K562 (cell line): ENCODE data around the gene BHLHE40. TPM values are rescaled to one million over a fixed set of nuclear protein-coding genes. Genes with fewer than 3 reads are reported as not detected.
A peak's percentile ranks its signal among the peaks of the same experiment; 100 is the strongest.

Experiments
- MYBL2 ChIP-seq, 2 experiments: fragments of 450-650 bp in 1 of 2; sonication (generic) in 1 of 2; formaldehyde crosslinking in 1 of 2; IDR thresholded peaks; 2 replicates each; pipeline versions ENCODE4 v1.6.1 to v1.8.1; 2017 to 2022; ENCODE audit warnings: borderline replicate concordance in 1 of 2, inconsistent platforms in 1 of 2, low read depth in 1 of 2, mild to moderate bottlenecking in 1 of 2, missing genetic modification reagents in 1 of 2, moderate library complexity in 1 of 2
- NBN ChIP-seq: fragments of 450-650 bp; IDR thresholded peaks from 2 replicates; pipeline ENCODE4 v1.6.1; 2016; ENCODE audit warnings: low read depth, mild to moderate bottlenecking
- SMAD2 ChIP-seq: fragments of 150-350 bp; IDR thresholded peaks from 2 replicates; pipeline ENCODE4 v1.6.1; 2014; ENCODE audit warnings: low read depth, mild to moderate bottlenecking, low read length
- TAF9B ChIP-seq: fragments of 450-650 bp; IDR thresholded peaks from 2 replicates; pipeline ENCODE4 v1.6.1; 2018; ENCODE audit warnings: mild to moderate bottlenecking; ENCODE audit not compliant: partially characterized antibody
- ZFP1 ChIP-seq: fragments of 450-650 bp; formaldehyde crosslinking; IDR thresholded peaks from 2 replicates; pipeline ENCODE4 v1.4.0; 2020; ENCODE audit warnings: mild to moderate bottlenecking, mixed read lengths
- ZNF3 ChIP-seq: fragments of 250-450 bp; sonication (Bioruptor Pico); IDR thresholded peaks from 2 replicates; pipeline ENCODE4 v1.5.0; 2021; ENCODE audit warnings: mild to moderate bottlenecking, moderate library complexity
- ZNF384 ChIP-seq: IDR thresholded peaks from 2 replicates; pipeline ENCODE4 v1.6.1; 2012; ENCODE audit warnings: low read depth, low read length, improper control_type of control experiment
- polyA plus RNA-seq, 8 experiments: library from polyadenylated mRNA; depleted of rRNA in 4 of 8; stranded (reverse) in 5 of 8; unstranded in 3 of 8; fragments of >200 nt; fragmentation: Nextera tagmentation in 2 of 8; fragmentation: Illumina TruSeq in 1 of 8; extraction: Ambion mirVana in 2 of 8; extraction: Trizol in 1 of 8; gene quantifications; 2 replicates each; pipeline versions ENCODE4 v1.2.1 to v1.2.3, GENCODE V29; 2011 to 2014; ENCODE audit warnings: inconsistent platforms in 1 of 8, missing spikeins in 1 of 8
- total RNA-seq, 7 experiments: library from RNA; depleted of rRNA in 6 of 7; stranded (reverse); fragments of >200 nt in 6 of 7; fragmentation: Illumina TruSeq in 2 of 7; extraction: Trizol in 2 of 7; gene quantifications; 2 replicates each; pipeline versions ENCODE4 v1.2.1 to v1.2.3, GENCODE V29; 2011 to 2021; ENCODE audit warnings: low replicate concordance in 1 of 7
- TF ChIP-seq, protein P1 (sequence below), 2 experiments: fragments of 450-650 bp; IDR thresholded peaks; 2 replicates each; pipeline ENCODE4 v1.6.1; 2016; ENCODE audit warnings: mild to moderate bottlenecking in 2 of 2, borderline replicate concordance in 1 of 2, low read depth in 1 of 2, moderate library complexity in 1 of 2
- TF ChIP-seq, protein P2 (sequence below): fragments of 450-650 bp; IDR thresholded peaks from 2 replicates; pipeline ENCODE4 v1.6.1; 2016; ENCODE audit warnings: low read depth
- TF ChIP-seq, protein P3 (sequence below): sonication (generic); formaldehyde crosslinking; IDR thresholded peaks from 2 replicates; pipeline ENCODE4 v1.8.0; 2022; ENCODE audit warnings: mild to moderate bottlenecking, missing genetic modification reagents

BHLHE40 gene
- total and polyA plus RNA-seq, 9 of the 15 experiments (the other 6 are each of a cell fraction or from before 2014, with no cell fraction given): 12.0 to 83.9 (median 31.4) TPM

DNA sequence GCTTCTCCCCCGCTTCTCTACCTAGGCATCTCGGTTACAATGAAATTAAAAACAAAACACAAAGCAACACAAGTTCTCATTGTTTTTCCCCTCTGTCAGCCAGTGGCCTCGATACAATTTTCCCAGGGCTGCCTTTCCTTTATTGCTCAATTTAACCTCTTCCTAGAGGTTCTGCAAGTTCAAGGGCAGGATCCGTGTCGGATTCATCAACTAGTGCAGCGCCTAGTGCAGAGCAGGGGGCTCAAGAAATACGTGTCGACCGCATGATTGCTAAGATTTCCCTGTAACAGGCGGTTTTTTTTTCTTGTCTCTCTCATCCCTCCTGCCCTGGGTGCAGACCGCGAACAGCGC is 1.4 kb upstream of the BHLHE40 start (continued):
- TF ChIP-seq NBN (0 out of 2 replicates have a peak, but pooled peaks have one; percentile 87), TAF9B (no peak), ZFP1 (CRISPR knock-in tag) (no peak), ZNF3 (peak; percentile 66), ZNF384 (peak; percentile 75), MYBL2 (IDR thresholded peaks at IDR 0.05; ENCODE audit: low read depth) (no peak), MYBL2 (CRISPR knock-in tag; IDR thresholded peaks at IDR 0.05; ENCODE audit: borderline replicate concordance) (no peak), SMAD2 (no peak)
- TF ChIP-seq, protein P1, sequence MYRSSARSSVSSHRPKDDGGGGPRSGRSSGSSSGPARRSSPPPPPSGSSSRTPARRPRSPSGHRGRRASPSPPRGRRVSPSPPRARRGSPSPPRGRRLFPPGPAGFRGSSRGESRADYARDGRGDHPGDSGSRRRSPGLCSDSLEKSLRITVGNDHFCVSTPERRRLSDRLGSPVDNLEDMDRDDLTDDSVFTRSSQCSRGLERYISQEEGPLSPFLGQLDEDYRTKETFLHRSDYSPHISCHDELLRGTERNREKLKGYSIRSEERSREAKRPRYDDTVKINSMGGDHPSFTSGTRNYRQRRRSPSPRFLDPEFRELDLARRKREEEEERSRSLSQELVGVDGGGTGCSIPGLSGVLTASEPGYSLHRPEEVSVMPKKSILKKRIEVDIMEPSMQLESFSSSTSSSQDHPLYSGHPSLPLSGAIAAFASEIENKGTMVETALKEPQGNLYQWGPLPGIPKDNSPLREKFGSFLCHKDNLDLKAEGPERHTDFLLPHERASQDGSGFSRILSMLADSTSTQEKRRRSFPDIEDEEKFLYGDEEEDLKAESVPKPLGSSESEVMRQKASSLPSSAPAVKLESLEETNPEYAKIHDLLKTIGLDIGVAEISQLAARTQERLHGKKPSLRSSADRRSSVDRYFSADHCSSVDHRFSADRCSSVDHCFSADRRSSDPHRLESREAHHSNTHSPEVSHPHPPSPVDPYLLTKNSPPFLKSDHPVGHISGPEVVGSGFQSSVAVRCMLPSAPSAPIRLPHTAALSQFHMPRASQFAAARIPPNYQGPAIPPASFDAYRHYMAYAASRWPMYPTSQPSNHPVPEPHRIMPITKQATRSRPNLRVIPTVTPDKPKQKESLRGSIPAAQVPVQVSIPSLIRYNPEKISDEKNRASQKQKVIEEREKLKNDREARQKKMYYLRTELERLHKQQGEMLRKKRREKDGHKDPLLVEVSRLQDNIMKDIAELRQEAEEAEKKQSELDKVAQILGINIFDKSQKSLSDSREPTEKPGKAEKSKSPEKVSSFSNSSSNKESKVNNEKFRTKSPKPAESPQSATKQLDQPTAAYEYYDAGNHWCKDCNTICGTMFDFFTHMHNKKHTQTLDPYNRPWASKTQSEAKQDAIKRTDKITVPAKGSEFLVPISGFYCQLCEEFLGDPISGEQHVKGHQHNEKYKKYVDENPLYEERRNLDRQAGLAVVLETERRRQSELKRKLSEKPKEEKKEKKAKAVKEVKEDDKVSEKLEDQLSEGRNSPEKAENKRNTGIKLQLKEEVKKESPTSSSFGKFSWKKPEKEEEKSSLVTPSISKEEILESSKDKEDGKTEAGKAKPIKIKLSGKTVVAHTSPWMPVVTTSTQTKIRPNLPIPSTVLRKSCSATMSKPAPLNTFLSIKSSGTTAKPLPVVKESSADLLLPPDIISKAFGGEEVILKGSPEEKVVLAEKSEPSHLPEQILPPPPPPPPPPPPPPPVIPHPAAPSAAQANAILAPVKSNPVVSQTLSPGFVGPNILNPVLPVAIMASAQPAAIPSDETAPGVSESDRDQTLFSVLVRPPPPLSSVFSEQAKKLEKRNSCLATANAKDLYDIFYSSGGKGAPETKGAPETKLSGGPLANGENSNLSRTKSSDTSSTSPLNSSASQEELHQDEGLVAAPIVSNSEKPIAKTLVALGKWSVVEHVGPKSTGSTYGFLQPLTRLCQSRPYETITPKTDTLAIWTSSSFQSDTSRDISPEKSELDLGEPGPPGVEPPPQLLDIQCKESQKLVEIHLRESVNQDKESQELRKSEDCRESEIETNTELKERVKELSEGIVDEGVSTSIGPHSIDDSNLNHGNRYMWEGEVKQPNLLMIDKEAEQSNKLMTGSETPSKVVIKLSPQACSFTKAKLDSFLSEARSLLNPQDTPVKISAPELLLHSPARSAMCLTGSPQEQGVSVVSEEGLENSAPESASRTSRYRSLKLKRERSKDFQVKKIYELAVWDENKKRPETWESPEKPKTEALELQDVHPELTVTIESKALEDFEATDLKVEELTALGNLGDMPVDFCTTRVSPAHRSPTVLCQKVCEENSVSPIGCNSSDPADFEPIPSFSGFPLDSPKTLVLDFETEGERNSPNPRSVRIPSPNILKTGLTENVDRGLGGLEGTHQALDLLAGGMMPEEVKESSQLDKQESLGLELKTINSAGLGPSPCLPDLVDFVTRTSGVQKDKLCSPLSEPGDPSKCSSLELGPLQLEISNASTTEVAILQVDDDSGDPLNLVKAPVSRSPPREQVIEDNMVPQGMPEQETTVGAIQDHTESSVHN (IDR thresholded peaks at IDR 0.05; ENCODE audit: borderline replicate concordance in 1 of 2, low read depth in 1 of 2): no peak
- TF ChIP-seq, protein P2, sequence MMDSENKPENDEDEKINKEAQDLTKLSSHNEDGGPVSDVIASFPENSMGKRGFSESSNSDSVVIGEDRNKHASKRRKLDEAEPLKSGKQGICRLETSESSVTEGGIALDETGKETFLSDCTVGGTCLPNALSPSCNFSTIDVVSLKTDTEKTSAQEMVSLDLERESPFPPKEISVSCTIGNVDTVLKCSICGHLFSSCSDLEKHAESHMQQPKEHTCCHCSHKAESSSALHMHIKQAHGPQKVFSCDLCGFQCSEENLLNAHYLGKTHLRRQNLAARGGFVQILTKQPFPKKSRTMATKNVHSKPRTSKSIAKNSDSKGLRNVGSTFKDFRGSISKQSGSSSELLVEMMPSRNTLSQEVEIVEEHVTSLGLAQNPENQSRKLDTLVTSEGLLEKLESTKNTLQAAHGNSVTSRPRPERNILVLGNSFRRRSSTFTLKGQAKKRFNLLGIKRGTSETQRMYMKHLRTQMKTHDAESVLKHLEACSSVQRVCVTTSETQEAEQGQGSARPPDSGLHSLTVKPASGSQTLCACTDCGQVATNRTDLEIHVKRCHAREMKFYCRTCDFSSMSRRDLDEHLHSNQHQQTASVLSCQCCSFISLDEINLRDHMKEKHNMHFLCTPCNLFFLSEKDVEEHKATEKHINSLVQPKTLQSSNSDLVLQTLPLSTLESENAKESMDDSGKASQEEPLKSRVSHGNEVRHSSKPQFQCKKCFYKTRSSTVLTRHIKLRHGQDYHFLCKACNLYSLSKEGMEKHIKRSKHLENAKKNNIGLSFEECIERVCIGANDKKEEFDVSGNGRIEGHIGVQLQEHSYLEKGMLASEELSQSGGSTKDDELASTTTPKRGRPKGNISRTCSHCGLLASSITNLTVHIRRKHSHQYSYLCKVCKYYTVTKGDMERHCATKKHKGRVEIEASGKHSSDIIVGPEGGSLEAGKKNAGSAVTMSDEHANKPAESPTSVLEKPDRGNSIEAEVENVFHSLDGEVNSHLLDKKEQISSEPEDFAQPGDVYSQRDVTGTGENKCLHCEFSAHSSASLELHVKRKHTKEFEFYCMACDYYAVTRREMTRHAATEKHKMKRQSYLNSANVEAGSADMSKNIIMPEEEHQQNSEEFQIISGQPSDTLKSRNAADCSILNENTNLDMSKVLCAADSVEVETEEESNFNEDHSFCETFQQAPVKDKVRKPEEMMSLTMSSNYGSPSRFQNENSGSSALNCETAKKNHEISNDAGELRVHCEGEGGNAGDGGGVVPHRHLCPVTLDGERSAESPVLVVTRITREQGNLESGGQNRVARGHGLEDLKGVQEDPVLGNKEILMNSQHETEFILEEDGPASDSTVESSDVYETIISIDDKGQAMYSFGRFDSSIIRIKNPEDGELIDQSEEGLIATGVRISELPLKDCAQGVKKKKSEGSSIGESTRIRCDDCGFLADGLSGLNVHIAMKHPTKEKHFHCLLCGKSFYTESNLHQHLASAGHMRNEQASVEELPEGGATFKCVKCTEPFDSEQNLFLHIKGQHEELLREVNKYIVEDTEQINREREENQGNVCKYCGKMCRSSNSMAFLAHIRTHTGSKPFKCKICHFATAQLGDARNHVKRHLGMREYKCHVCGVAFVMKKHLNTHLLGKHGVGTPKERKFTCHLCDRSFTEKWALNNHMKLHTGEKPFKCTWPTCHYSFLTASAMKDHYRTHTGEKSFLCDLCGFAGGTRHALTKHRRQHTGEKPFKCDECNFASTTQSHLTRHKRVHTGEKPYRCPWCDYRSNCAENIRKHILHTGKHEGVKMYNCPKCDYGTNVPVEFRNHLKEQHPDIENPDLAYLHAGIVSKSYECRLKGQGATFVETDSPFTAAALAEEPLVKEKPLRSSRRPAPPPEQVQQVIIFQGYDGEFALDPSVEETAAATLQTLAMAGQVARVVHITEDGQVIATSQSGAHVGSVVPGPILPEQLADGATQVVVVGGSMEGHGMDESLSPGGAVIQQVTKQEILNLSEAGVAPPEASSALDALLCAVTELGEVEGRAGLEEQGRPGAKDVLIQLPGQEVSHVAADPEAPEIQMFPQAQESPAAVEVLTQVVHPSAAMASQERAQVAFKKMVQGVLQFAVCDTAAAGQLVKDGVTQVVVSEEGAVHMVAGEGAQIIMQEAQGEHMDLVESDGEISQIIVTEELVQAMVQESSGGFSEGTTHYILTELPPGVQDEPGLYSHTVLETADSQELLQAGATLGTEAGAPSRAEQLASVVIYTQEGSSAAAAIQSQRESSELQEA: no peak
- TF ChIP-seq, protein P3, sequence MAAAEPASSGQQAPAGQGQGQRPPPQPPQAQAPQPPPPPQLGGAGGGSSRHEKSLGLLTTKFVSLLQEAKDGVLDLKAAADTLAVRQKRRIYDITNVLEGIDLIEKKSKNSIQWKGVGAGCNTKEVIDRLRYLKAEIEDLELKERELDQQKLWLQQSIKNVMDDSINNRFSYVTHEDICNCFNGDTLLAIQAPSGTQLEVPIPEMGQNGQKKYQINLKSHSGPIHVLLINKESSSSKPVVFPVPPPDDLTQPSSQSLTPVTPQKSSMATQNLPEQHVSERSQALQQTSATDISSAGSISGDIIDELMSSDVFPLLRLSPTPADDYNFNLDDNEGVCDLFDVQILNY (CRISPR knock-in tag): no peak; the same call in 1 of the 2 replicates
